Activated naive CD8-positive, alpha-beta T cell treated with anti-CD3 and anti-CD28 coated beads for 36 hours (primary cell): ENCODE data around the gene SSC5D. TPM values are rescaled to one million over a fixed set of nuclear protein-coding genes. Genes with fewer than 3 reads are reported as not detected.
"Not testable (repeated sequence)": the region's sequence is repeated elsewhere in the genome, so short reads cannot be mapped to it uniquely, and the experiment has no call there.

Source experiments
- DNase-seq: peaks from one replicate; pipeline ENCODE4 v3.0.0; 2021
- H3K27ac Mint-ChIP-seq: one replicate; pipeline ENCODE4 v1.8.0; 2022; ENCODE audit warnings: mild to moderate bottlenecking, moderate library complexity, mixed read lengths
- H3K27me3 Mint-ChIP-seq: one replicate; pipeline ENCODE4 v1.8.0; 2022; ENCODE audit warnings: mild to moderate bottlenecking, mixed read lengths
- H3K36me3 Mint-ChIP-seq: one replicate; pipeline ENCODE4 v1.8.0; 2021; ENCODE audit warnings: mild to moderate bottlenecking, mixed read lengths
- H3K4me1 Mint-ChIP-seq: one replicate; pipeline ENCODE4 v1.8.0; 2021; ENCODE audit warnings: mixed read lengths
- H3K4me3 Mint-ChIP-seq: one replicate; pipeline ENCODE4 v1.8.0; 2022; ENCODE audit warnings: mild to moderate bottlenecking, moderate library complexity, mixed read lengths
- H3K9me3 Mint-ChIP-seq: one replicate; pipeline ENCODE4 v1.8.0; 2022; ENCODE audit warnings: mixed read lengths
- total RNA-seq, 2 experiments: library from RNA; stranded (reverse); gene quantifications; one replicate each; pipeline ENCODE4 v1.2.3, GENCODE V29; 2021

SSC5D gene
- total RNA-seq, 2 experiments from 2014 or later: 0.46 to 1.4 TPM

DNA sequence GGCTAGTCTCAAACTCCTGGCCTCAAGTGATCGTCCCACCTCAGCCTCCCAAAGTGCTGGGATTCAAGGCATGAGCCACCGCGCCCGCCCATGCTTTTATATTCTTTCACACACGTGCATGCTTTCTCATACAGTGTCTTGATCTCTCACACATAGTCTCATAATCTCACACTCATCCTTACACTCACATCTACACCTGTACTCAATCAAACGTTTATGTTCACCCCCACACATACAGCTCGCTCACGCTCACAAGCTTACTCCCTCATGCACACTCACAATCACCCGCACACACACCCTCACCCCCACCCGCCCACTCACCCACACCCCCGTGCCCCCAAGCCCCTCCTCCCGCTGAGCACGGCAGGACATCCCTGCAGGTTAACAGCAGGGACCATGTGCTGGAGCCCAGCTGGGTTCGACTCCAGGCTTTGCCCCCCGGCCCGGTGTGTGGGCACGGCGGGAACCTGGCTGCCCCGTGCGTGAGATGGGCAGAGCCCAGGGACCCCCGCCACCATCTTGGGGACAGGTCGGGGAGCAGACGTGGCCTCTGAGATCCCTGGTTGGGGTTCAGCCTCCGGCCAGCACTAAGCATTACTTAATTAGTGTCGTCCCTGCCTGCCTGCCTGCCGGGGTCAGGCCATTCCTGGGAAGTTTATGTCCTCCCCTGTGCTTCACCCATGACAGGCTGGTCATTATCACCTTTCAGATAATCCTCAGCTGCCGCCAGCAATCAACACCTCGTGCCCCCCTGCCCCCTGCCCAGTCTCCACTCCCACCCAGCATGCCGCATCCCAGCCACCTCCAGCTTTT lies 37.3 kb downstream of the SSC5D start:
- no peak for DNase-seq
- Mint-ChIP-seq H3K4me3 (no peak overlapping the region), H3K27ac (no peak overlapping the region)

DNA sequence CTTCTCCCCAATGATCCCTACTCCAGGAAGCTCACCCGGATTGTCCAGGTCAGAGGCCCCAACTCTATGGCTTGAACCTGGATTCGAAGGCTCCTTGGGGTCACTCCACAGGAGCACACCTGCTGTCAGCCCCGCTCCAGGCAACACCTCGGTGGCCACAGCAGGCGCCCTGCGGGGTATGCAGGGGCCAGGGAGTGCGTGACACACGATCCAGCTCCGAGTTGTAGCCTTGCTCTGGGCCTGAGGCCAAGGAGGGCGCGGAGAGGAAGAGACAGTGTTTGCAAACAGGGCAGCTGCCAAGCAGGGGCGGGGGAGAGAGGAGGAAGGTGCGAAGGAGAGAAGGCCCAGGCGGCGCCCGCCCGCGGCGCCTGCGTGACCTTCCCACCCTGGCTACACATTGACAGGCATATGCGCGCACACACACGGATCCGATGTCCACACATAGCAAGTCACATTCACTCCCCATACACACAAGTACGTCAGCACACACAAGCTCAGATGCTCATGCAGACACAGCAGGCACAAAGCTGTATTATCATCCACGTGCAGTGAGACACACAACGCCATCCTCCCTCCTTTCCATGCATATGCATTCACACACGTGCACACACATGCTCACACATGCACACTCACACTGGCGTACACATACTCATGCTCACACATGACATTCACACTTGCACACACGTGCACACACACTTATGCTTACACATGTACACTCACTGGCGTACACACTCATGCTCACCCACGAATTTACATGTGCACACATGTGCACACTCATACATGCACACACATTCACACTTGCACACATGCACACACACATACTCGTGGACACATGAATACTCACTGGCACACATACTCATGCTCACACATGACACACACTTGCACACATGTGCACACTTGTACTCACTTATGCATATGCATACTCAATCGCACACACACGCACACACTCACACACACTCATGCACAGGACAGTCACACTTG lies 38.3 kb downstream of the SSC5D start:
- Mint-ChIP-seq H3K27ac (no peak overlapping the region), H3K9me3 (no peaks in the 10 kb centered on the region), H3K36me3 (no peaks in the 10 kb centered on the region), H3K4me1 (no peaks in the 10 kb centered on the region), H3K27me3 (no peaks in the 10 kb centered on the region), H3K4me3 (no peak overlapping the region)
- no peak for DNase-seq

More for the DNA sequence above, 37.3 kb downstream of the SSC5D start:
- Mint-ChIP-seq H3K9me3 (no peaks in the 10 kb centered on the region), H3K27me3 (no peaks in the 10 kb centered on the region), H3K36me3 (no peaks in the 10 kb centered on the region), H3K4me1 (no peaks in the 10 kb centered on the region)

DNA sequence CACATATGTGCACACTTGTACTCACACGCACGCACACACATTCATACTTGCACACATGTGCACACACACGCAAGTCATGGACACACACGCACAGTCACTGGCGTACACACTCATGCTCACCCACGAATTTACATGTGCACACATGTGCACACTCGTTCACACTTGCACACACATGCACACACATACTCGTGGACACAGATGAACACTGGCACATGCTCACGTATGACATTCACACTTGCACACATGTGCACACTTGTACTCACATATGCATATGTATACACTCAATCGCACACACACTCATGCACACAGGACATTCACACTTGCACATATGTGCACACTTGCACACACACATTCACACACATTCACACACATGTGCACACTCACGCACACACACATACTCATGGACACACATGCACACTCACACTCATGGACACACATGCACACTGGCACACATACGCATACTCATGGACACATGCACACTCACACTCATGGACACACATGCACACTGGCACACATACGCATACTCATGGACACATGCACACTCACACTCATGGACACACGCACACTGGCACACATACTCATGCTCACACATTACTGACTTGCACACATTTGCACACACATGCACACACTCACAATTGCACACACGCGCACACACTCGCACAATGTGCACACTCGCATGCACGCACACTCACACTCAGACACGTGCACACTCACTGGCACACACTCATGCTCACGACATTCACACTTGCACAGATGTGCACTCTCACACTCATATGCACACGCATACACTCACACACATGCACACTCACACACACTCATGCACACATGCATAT lies 39.2 kb downstream of the SSC5D start:
- no peaks in the 10 kb centered on the region for H3K9me3 Mint-ChIP-seq
- no peak for DNase-seq
- H3K27me3 Mint-ChIP-seq: no peaks in the 10 kb centered on the region

DNA sequence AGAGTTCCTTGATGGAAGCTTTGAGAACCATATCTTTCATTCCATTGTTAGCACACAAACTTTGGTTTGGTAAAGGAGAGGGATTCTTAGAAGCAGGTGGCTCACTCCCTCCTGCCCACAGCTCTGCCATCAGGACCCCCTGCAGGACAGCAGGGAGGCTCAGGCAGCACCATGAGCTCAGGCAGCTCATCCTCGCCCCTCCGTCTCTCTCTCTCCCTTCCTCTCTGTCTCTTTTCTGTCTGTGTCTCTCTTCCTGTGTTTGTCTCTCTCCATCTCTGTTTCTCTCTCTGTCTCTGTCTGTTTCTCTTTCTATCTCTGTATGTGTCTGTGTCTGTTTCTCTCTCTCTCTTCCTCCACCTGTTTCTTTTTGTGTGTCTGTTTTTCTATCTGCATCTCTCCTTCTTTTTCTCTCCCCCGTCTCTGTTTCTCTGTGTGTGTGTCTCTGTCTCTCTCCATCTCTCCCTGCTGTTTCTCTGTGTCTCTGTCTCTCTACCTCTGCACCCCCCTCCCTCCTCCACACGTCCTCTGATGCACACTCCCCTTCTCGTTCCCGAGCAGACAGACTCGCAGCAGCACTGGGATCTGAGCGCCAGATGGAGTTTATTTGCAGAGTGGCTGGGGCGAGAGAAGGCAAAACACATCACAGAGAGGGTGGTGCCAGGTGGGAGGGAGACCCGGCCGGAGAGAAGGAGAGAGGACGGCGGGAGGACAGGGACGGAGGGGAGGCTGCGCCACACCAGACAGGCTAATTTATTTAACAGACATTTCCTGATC lies 40.0 kb downstream of the SSC5D start:
- DNase-seq: no peak
- Mint-ChIP-seq H3K4me1 (no peaks in the 10 kb centered on the region), H3K27ac (no peak overlapping the region), H3K4me3 (no peak overlapping the region), H3K9me3 (no peaks in the 10 kb centered on the region), H3K27me3 (no peaks in the 10 kb centered on the region), H3K36me3 (no peaks in the 10 kb centered on the region)

More for the DNA sequence above, 39.2 kb downstream of the SSC5D start:
- Mint-ChIP-seq H3K4me3 (no peak overlapping the region), H3K4me1 (no peaks in the 10 kb centered on the region), H3K27ac (no peak overlapping the region), H3K36me3 (no peaks in the 10 kb centered on the region)

DNA sequence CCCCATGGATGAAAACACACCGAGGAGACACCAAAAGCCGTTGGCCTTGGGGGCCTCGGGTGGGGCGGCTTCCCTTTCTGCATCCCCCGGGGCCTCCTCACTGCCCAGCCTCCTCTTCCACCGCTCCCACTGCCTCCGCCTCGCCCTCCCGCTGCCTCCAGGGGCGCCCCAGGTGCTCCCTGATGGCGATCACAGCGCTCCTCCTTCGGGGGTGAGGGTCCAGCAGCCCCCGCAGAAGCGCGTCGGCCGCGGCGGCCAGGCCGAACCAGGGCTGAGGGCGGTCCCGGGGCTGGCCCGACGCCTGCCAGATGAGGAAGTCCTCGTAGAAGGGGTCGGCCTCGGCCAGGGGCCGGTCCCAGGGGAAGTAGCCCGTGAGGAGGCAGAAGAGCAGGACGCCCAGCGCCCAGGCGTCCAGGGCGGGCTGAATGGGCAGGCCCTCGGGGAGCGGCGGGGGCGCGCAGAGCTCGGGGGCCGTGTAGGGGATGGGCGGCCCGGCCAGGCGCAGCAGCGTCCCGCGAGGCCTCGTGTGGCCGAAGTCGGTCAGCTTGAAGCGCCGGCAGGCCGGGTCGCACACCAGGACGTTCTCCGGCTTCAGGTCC lies 41.5 kb downstream of the SSC5D start:
- Mint-ChIP-seq H3K27me3 (peaks cover 4% of the 10 kb centered on the region), H3K36me3 (no peaks in the 10 kb centered on the region), H3K4me3 (no peak overlapping the region), H3K27ac (no peak overlapping the region), H3K4me1 (no peaks in the 10 kb centered on the region), H3K9me3 (no peaks in the 10 kb centered on the region)
- DNase-seq: no peak

DNA sequence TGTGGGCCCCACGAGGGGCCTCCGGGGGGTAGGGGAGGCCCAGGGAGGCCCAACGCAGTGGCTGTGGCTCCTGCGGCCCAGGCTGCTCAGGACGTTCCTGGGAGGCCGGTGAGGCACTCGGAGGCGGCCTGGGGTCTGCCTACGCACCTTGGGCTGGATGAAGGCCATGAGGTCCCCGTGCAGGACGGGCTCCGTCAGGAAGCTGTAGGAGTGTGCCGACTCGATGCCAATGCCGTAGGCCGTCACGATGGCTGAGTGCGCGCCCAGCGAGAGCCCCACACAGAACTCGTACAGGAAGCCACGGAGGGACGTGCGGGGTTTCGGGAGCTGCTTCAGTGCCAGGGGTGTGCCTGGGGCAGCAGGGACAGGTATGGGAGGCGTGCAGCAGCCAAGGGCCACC lies 42.8 kb downstream of the SSC5D start:
- Mint-ChIP-seq H3K4me1 (no peaks in the 10 kb centered on the region), H3K9me3 (no peaks in the 10 kb centered on the region), H3K36me3 (no peaks in the 10 kb centered on the region), H3K4me3 (no peak overlapping the region), H3K27me3 (peaks cover 4% of the 10 kb centered on the region), H3K27ac (no peak overlapping the region)
- no peak for DNase-seq

DNA sequence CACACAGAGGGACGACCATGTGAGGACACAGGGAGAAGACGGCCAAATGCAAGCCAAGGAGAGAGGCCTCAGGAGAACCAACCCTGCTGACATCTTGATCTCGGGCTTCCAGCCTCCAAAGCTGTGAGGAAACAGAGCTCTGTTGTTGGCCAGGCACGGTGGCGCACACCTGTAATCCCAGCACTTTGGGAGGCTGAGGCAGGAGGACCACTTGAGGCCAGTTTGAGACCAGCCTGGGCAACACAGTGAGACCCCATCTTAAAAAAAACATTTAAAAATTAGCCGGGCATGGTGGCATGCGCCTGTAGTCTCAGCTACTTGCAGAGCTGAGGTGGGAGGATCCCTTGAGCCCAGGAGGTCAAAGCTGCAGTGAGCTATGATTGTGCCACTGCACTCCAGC lies 46.0 kb downstream of the SSC5D start:
- not testable (repeated sequence) for H3K4me1 Mint-ChIP-seq, H3K36me3 Mint-ChIP-seq, H3K9me3 Mint-ChIP-seq, H3K4me3 Mint-ChIP-seq, H3K27ac Mint-ChIP-seq, DNase-seq, H3K27me3 Mint-ChIP-seq

DNA sequence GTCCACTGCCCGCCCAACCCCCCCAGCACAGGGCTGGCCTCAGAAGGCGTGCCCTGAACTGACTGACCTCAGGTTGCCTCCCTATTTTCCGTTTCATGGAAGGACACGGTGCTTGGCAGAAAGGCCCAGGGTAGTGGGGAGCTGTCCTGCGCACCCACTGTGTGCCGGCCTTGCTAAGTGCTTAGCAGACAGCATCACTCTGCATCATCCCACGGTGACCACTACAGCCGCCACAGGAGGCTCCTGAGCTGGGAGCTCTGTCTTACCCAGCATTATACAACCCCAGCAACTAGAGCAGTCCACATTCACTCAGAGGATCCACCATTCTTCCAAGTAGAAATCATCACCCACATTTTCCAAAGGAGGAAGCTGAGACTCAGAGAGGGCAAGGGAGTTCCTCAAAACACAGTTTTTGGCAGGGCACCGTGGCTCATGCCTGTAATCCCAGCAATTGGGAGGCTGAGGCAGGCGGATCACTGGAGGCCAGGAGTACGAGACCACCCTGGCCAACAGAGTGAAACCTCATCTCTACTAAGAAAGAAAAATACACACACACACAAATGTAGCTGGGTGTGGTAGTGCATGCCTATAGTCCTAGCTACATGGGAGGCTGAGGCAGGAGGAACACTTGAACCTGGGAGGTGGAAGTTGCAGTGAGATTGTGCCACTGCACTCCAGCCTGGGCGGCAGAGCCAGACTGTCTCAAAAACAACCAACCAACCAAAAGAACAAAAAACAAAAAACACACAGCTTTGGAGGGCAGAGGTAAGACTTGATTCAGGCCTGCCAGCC lies 47.1 kb downstream of the SSC5D start:
- H3K9me3 Mint-ChIP-seq: no peaks in the 10 kb centered on the region
- no peak overlapping the region for H3K4me3 Mint-ChIP-seq
- H3K36me3 Mint-ChIP-seq: no peaks in the 10 kb centered on the region
- no peak for DNase-seq
- peaks cover 4% of the 10 kb centered on the region for H3K27me3 Mint-ChIP-seq
- H3K27ac Mint-ChIP-seq: no peak overlapping the region
- no peaks in the 10 kb centered on the region for H3K4me1 Mint-ChIP-seq

DNA sequence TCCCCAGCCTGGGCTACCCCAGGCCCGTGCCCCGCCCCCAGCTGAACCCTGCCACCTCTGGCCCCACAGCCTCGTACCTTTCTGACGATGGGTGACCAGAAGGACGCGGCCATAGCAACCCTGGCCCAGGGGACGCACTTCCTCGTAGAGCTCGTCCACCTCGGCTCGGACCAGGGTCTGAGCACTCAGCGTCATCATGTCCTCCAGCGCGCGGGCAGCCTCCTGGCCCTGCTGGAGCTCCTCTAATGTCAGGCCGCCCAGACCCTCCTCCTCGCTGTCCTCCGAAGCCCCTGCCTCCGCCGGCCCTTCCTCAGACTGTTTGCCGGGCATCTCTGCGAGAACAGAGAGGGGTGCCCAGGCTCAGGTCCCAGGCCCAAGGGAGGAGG lies 47.7 kb downstream of the SSC5D start:
- Mint-ChIP-seq H3K4me3 (no peak overlapping the region), H3K36me3 (no peaks in the 10 kb centered on the region), H3K27me3 (peaks cover 4% of the 10 kb centered on the region), H3K9me3 (no peaks in the 10 kb centered on the region), H3K4me1 (no peaks in the 10 kb centered on the region), H3K27ac (no peak overlapping the region)
- DNase-seq: no peak

DNA sequence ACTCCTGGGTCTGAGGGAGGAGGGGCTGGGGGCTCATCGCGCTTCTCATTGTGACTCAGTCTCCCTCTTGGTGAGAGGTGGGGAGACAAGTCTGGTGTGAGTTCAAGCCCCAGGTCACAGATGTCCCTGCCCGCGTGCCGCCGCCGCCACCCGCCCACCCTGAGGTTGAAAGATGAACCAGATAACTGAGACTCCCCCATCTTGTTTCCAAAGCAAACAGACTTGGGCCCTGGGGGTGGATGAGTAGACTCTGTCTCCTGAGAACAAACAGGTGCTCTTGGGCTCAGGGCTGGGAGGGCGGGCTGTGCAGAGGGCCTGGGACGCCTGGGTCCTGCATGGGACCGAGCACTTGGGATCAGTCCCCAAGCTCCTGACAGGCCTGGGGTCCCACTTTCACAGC lies 48.1 kb downstream of the SSC5D start:
- DNase-seq: no peak
- no peaks in the 10 kb centered on the region for H3K4me1 Mint-ChIP-seq
- no peak overlapping the region for H3K27ac Mint-ChIP-seq
- no peak overlapping the region for H3K4me3 Mint-ChIP-seq
- no peaks in the 10 kb centered on the region for H3K36me3 Mint-ChIP-seq
- peaks cover 4% of the 10 kb centered on the region for H3K27me3 Mint-ChIP-seq
- H3K9me3 Mint-ChIP-seq: no peaks in the 10 kb centered on the region

DNA sequence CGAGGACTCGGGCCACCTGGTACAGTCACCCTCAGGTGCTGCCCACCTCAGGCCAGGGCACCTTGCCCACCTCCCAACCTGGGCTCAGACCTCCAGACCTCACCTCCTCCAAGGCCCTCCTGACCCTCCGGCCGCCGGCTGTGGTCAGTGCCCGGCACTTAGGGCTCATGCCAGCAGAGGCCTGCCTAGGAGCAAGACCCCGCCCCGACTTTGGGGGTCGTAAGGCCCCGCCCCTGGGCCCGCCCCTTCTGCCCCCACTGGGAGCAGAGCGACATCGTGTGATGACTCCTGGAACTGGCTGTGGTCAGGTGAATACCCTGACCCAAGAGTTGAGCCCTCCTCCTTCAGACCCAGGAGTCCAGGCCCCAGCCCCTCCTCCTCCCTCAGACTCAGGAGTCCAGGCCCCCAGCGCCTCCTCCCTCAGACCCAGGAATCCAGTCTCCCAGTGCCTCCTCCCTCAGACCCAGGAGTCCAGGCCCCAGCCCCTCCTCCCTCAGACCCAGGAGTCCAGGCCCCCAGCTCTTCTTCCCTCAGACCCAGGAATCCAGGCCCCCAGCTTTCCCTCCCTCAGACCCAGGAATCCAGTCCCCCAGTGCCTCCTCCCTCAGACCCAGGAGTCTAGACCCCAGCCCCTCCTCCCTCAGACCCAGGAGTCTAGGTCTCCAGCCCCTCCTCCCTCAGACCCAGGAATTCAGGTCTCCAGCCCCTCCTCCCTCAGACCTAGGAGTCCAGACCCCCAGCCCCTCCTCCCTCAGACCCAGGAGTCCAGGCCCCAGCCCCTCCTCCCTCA lies 48.9 kb downstream of the SSC5D start, which contains the start of gene SBK2:
TSS of gene SBK2 (minus strand) at position 183 of the 790 bp plus-strand sequence. CDS start 839 bp downstream, outside the sequence.
- DNase-seq: no peak
- Mint-ChIP-seq H3K27ac (no peak within 1 kb of the TSS), H3K4me1 (no peaks in the 10 kb centered on the region), H3K36me3 (no peaks in the 10 kb centered on the region), H3K27me3 (peaks cover 7% of the 10 kb centered on the region), H3K9me3 (no peaks in the 10 kb centered on the region), H3K4me3 (no peak within 1 kb of the TSS)

DNA sequence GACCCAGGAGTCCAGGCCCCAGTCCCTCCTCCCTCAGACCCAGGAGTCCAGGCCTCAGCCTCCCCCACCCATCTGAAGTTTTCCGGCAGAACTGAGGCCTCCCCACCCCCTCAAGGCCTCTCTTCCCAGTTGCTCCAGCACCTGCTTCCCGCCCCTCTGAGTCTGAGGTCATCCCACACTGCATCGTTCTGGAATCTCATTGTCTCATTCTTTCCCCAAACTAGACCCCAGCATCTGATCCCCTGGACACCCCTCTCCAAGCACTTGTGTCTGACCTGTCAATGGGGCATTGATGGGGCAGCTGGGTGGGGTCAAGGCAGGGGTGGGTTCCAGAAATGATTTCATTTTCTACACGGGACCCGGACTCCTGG lies 49.5 kb downstream of the SSC5D start:
- Mint-ChIP-seq H3K27ac (no peak overlapping the region), H3K4me1 (no peaks in the 10 kb centered on the region), H3K9me3 (no peaks in the 10 kb centered on the region), H3K27me3 (peaks cover 7% of the 10 kb centered on the region), H3K4me3 (no peak overlapping the region), H3K36me3 (no peaks in the 10 kb centered on the region)
- no peak for DNase-seq

DNA sequence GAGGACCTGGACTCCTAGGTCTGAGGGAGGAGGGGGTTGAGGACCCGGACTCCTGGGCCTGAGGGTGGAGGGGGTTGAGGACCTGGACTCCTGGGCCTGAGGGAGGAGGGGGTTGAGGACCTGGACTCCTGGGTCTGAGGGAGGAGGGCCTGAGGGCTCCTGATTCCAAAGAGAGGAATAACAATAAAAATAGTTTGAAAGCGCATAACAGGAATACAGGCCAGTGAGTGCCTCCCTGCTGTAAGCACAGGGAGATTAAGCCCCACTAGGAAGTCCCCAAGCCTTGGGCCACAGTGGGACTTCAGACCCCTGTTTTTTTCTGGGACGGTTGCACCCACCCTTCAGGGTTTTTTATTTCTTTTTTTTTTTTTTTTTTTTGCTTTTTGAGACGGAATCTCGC lies 49.9 kb downstream of the SSC5D start:
- no peak for DNase-seq
- no peaks in the 10 kb centered on the region for H3K9me3 Mint-ChIP-seq
- H3K4me3 Mint-ChIP-seq: no peak overlapping the region
- H3K36me3 Mint-ChIP-seq: no peaks in the 10 kb centered on the region
- H3K27ac Mint-ChIP-seq: no peak overlapping the region
- H3K4me1 Mint-ChIP-seq: no peaks in the 10 kb centered on the region
- peaks cover 7% of the 10 kb centered on the region for H3K27me3 Mint-ChIP-seq
